ENCODE results near the gene BST2.
A peak's percentile ranks its signal among the peaks of the same experiment; 100 is the strongest.
"Not testable (repeated sequence)": the region's sequence is repeated elsewhere in the genome, so short reads cannot be mapped to it uniquely, and the experiment has no call there.

The BST2 gene

GRCh38 chr19:17390665-17391370, 14.6 kb downstream of the BST2 start:
- DNase-seq (ENCODE audit: low read depth in 2 of 3, low spot score in 2 of 3), result peak; percentile 52 to 80 (median 71)

GRCh38 chr19:17389957-17390664, 15.3 kb downstream of the BST2 start:
- no peak for DNase-seq (ENCODE audit: low read depth in 2 of 3, low spot score in 2 of 3)

DNA sequence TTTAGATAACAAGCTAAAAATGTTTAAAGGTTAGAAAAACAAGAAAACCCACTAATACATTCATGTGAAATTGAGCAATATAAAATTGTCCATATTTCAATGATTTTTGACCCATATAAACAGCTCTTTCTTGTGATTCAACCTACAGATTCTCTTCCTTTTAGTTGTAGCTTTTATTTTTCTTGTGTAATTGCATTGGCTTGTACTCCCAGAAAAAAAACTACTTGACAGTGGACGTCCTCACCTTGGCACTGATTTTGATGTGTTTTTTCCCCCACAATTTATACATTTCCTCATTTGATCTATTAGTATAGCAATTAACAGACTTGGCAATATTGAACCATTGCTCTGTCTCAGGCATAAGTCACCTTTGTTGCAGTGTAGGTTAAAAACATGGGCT, 16.1 kb downstream of the BST2 start:
- no peak for DNase-seq (ENCODE audit: low read depth in 2 of 3, low spot score in 2 of 3)

DNA sequence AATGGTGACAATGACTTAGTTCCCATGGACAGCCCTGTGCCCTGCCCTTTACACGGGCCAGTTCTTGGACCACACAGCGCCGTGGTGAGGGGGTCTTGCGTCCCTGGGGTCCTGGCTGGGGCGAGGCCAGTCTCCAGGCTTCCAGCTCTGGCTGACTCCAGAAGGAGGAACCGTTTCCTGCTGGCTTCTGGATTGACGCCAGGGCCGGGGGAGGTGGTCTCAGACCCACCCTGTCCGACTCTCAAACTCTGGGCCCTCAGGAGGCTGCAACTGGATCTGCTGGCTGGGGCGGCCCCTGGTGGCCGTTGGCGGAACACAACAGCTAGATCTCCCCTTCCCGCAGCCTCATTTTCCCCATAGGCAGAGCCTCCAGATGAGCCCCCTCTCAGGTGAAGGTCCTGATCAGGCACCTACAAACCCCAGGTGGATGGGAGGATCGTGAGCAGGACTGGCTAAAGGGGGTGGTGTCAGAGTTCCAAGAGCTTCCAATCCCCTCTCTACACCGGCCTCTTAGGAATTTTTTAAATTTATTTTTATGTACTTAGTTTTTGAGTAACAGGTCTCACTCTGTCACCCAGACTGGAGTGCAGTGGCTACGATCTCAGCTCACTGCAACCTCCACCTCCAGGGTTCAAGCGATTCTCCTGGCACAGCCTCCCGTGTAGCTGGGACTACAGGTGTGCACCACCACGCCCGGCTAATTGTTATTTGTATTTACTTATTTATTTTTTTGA, 19.4 kb downstream of the BST2 start:
- DNase-seq (ENCODE audit: low read depth in 2 of 3, low spot score in 2 of 3), result no peak

GRCh38 chr19:17380426-17381138, 24.8 kb downstream of the BST2 start:
- DNase-seq (ENCODE audit: low read depth in 2 of 3, low spot score in 2 of 3), result no peak

GRCh38 chr19:17379221-17379631, 26.2 kb downstream of the BST2 start:
- DNase-seq (ENCODE audit: low read depth in 2 of 3, low spot score in 2 of 3), result no peak

DNA sequence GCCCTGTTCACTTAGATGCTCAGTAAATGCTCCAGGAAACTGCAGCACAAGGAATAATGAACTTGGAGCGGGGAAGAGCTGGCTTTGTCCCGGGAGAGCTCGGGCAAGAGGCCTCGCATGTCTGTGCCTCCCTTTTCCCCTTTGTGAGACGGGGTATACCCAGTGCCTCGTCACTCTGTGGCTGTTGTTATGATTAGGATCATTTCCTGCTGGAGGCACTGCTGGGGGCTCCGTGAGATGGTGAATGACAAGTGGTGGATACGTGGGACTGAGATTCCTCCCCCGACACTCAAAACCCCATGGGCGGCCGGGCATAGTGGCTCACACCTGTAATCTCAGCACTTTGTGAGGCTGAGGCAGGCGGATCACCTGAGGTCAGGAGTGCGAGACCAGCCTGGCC, 27.2 kb downstream of the BST2 start:
- no peak for DNase-seq (ENCODE audit: low read depth in 2 of 3, low spot score in 2 of 3)

GRCh38 chr19:17376935-17377600, 28.4 kb downstream of the BST2 start, which contains the start of gene PLVAP:
TSS of gene PLVAP (minus strand) at chr19:17377342. CDS start at chr19:17377288, 54 bp downstream.
- no peak for DNase-seq (ENCODE audit: low read depth in 2 of 3, low spot score in 2 of 3)

- DNase-seq (ENCODE audit: low read depth in 2 of 3, low spot score in 2 of 3), result no peak
Observed at GRCh38 chr19:17370026-17370587, 35.3 kb downstream of the BST2 start.

DNA sequence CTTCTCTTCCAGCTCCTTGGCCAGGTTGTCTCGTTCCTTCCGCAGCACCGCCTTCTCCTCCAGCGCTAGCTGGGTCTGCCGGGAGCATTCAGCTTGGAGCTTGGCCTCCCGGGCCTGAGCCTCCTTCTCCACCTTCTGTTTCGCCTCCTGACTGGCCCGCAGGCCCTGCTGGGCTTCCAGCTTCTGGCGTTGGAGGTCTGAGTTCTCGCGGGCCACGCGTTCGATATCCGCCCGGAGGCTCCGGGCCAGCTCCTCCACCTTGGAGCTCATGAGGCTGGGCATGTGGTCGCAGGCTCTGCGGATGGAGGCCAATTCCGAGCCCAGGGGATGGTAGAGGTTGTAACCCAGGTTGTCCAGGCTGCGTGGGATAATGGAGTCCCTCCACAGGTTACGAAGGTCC, 40.1 kb downstream of the BST2 start:
- no peak for DNase-seq (ENCODE audit: low read depth in 2 of 3, low spot score in 2 of 3)

DNA sequence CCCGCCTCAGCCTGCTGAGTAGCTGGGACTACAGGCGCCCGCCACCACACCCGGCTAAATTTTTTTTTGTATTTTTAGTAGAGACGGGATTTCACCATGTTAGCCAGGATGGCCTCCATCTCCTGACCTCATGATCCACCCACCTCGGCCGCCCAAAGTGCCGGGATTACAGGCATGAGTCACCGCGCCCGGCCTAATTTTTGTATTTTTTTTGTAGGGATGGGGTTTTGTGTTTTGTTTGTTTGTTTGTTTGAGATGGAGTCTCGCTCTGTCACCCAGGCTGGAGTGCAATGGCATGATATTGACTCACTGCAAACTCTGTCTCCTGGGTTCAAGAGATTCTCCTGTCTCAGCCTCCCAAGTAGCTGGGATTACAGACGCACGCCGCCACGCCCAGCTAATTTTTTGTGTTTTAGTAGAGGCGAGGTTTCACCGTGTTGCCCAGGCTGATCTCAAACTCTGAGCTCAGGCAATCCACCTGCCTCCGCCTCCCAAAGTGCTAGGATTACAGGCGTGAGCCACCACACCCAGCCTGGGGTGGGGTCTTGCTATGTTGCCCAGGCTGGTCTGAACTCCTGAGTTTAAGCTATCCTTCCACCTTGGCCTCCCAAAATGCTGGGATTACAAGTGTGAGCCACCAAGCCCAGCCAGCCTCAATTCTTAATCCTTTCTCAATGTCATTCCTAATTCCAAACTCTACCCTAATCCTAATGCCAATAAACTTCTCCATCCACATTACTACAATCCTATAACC, 41.4 kb downstream of the BST2 start:
- DNase-seq (ENCODE audit: low read depth in 2 of 3, low spot score in 2 of 3), result not testable (repeated sequence)

DNA sequence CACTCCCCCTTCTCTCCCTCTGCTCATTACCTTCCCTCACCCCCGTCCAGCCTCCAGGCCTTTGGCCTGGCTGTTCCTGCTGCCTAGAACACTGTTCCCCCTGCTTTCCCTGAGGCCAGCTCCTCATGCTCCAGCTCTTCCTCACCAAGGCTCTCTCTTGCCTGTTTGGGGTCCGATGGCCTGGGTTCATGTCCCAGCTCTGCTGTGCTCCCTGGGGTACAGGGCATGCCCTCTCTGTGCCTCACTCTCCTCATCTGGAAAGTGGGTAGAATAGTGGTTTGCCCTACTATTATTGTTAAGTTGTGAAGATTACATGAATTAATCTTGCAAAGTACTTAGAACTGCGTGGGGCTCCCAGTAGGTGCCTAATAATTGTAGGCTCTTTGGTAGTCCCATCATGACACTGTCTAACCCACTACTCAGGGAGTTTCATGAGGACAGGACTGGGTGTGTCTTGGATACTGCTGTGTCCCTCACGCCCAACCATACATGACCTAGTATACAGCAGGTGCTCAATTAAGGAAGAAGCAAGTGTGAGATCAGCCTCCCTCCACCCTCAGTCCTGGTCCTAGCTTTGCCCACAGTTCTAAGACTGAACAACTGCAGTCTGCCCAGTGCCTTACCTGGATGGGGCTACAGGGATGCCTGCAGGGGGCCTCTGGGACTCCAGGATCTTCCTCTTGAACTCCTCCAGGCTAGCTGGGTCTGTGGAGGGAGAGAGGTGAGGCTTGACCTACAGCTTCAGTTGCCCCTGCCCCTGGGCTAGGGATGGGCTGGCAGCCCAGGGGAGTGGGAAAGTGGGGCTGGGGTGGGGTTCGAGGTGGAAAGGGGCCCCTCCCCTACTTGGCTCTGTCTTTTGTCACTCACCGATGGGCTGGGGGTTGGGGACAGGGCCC, 45.3 kb downstream of the BST2 start:
- DNase-seq (ENCODE audit: low read depth in 2 of 3, low spot score in 2 of 3), result no peak

DNA sequence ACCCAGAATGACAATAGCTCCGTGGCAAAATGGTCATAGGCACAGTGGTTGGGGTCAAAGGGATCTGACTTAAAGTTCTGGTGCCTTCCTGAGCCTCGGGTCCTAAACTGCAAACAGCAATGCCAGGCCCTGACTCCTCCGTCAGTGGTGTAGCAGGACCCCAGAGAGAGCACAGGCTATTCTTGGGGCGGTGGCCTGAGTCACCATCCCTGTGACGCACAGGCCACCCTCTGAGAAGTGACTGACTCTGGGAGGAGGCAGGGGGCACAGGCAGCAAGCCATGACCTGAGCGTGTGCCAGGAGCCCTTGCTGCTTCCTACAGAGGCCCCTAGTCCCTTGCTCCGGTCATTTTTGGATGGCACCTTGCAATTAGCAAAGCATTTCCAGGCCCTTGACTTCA, 47.0 kb downstream of the BST2 start:
- DNase-seq (ENCODE audit: low read depth in 2 of 3, low spot score in 2 of 3), result no peak

- DNase-seq (ENCODE audit: low read depth in 2 of 3, low spot score in 2 of 3), result no peak
Observed at GRCh38 chr19:17357724-17358123, 47.7 kb downstream of the BST2 start.

- DNase-seq (ENCODE audit: low read depth in 2 of 3, low spot score in 2 of 3), result no peak
Observed at GRCh38 chr19:17357078-17357666, 48.3 kb downstream of the BST2 start.

GRCh38 chr19:17353386-17353785, 52.0 kb downstream of the BST2 start:
- DNase-seq (ENCODE audit: low read depth in 2 of 3, low spot score in 2 of 3), result no peak

Data from activated CD8-positive, alpha-beta memory T cell treated with anti-CD3 and anti-CD28 coated beads for 48 hours (primary cell).